ENCODE data around the gene APMAP.

GRCh38 chr20:25012616-25013189 lies 20.2 kb upstream of the APMAP start:
- TF ChIP-seq, protein P1, sequence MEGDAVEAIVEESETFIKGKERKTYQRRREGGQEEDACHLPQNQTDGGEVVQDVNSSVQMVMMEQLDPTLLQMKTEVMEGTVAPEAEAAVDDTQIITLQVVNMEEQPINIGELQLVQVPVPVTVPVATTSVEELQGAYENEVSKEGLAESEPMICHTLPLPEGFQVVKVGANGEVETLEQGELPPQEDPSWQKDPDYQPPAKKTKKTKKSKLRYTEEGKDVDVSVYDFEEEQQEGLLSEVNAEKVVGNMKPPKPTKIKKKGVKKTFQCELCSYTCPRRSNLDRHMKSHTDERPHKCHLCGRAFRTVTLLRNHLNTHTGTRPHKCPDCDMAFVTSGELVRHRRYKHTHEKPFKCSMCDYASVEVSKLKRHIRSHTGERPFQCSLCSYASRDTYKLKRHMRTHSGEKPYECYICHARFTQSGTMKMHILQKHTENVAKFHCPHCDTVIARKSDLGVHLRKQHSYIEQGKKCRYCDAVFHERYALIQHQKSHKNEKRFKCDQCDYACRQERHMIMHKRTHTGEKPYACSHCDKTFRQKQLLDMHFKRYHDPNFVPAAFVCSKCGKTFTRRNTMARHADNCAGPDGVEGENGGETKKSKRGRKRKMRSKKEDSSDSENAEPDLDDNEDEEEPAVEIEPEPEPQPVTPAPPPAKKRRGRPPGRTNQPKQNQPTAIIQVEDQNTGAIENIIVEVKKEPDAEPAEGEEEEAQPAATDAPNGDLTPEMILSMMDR (IDR thresholded peaks at IDR 0.05): no peak
- no peak for TF ChIP-seq POLR2A (IDR thresholded peaks at IDR 0.05)

Measured in uterus (tissue), 2 donors.